Neutrophil (primary cell): Measurements from ENCODE around the gene KITLG.
"Not testable (repeated sequence)": the region's sequence is repeated elsewhere in the genome, so short reads cannot be mapped to it uniquely, and the experiment has no call there.

Experiments
- H3K27ac ChIP-seq: fragments of 200-600 bp; sonication (generic); 2 replicates; pipeline ENCODE4 v1.5.1; 2016; ENCODE audit warnings: mild to moderate bottlenecking, moderate library complexity
- H3K27me3 ChIP-seq: fragments of 200-600 bp; sonication (generic); 2 replicates; pipeline ENCODE4 v1.6.0; 2016; ENCODE audit warnings: mild to moderate bottlenecking
- H3K36me3 ChIP-seq: fragments of 200-600 bp; sonication (generic); 2 replicates; pipeline ENCODE4 v1.5.1; 2017
- H3K4me1 ChIP-seq, 2 experiments: fragments of 200-600 bp in 1 of 2; sonication (generic) in 1 of 2; 1 replicate in 1 of 2; 2 replicates in 1 of 2; pipeline versions ENCODE4 v1.5.1 to v1.6.1; 2013 to 2016; ENCODE audit warnings: low read depth in 1 of 2, low read length in 1 of 2, mild to moderate bottlenecking in 1 of 2, moderate library complexity in 1 of 2; ENCODE audit not compliant: control insufficient read depth in 1 of 2, insufficient read depth in 1 of 2
- H3K4me3 ChIP-seq, 2 experiments: fragments of 200-600 bp in 1 of 2; sonication (generic) in 1 of 2; 1 replicate in 1 of 2; 2 replicates in 1 of 2; pipeline ENCODE4 v1.5.1; 2013 to 2016; ENCODE audit warnings: low read depth in 1 of 2, low read length in 1 of 2, mild to moderate bottlenecking in 1 of 2, moderate library complexity in 1 of 2
- H3K9me3 ChIP-seq: fragments of 200-600 bp; sonication (generic); 2 replicates; pipeline ENCODE4 v1.5.1; 2016
- CTCF ChIP-seq: fragments of 200-600 bp; sonication (generic); IDR thresholded peaks from 2 replicates; pipeline ENCODE4 v1.5.1; 2016; ENCODE audit warnings: antibody characterized with exemption

Gene KITLG

GRCh38 chr12:88580051-88580871 is at the start of gene KITLG:
Gene KITLG (minus strand): TSS chr12:88580471. CDS start chr12:88580278, 193 bp downstream.
- H3K4me1 ChIP-seq = peaks cover 4 to 16% of the 10 kb centered on the region in 2 experiments
- H3K36me3 ChIP-seq = no peaks in the 10 kb centered on the region
- H3K4me3 ChIP-seq = peak within 1 kb of the TSS; percentile 7 to 22
- no peak within 1 kb of the TSS for H3K27ac ChIP-seq
- TF ChIP-seq CTCF = no peak
- H3K9me3 ChIP-seq = no peaks in the 10 kb centered on the region
- peaks cover 67% of the 10 kb centered on the region for H3K27me3 ChIP-seq

GRCh38 chr12:88628856-88629509 is 48.7 kb upstream of the KITLG start:
- Histone ChIP-seq H3K9me3 (no peaks in the 10 kb centered on the region), H3K36me3 (no peaks in the 10 kb centered on the region), H3K4me3 (no peak overlapping the region), H3K4me1 (no peaks in the 10 kb centered on the region), H3K27ac (no peak overlapping the region), H3K27me3 (peaks cover 3% of the 10 kb centered on the region)
- no peak for TF ChIP-seq CTCF

- not testable (repeated sequence) for H3K27ac ChIP-seq, H3K36me3 ChIP-seq, H3K27me3 ChIP-seq, H3K4me3 ChIP-seq, H3K4me1 ChIP-seq, H3K9me3 ChIP-seq
Observed at GRCh38 chr12:88628035-88628434, 47.8 kb upstream of the KITLG start.

- Histone ChIP-seq H3K4me3 (no peak overlapping the region), H3K4me1 (no peaks in the 10 kb centered on the region), H3K27me3 (no peaks in the 10 kb centered on the region), H3K36me3 (no peaks in the 10 kb centered on the region), H3K9me3 (no peaks in the 10 kb centered on the region), H3K27ac (no peak overlapping the region)
- no peak for TF ChIP-seq CTCF
Observed at GRCh38 chr12:88627501-88627900, 47.2 kb upstream of the KITLG start.

- TF ChIP-seq CTCF = no peak
Observed at GRCh38 chr12:88625356-88625755, 45.1 kb upstream of the KITLG start.

GRCh38 chr12:88624911-88625310 is 44.6 kb upstream of the KITLG start:
- no peak overlapping the region for H3K4me3 ChIP-seq
- no peak for TF ChIP-seq CTCF
- H3K27ac ChIP-seq = no peak overlapping the region
- H3K9me3 ChIP-seq = no peaks in the 10 kb centered on the region
- no peaks in the 10 kb centered on the region for H3K36me3 ChIP-seq
- no peaks in the 10 kb centered on the region for H3K27me3 ChIP-seq
- H3K4me1 ChIP-seq = no peaks in the 10 kb centered on the region

More at GRCh38 chr12:88625356-88625755, 45.1 kb upstream of the KITLG start:
- no peak overlapping the region for H3K27ac ChIP-seq
- no peak overlapping the region for H3K4me3 ChIP-seq
- no peaks in the 10 kb centered on the region for H3K9me3 ChIP-seq
- no peaks in the 10 kb centered on the region for H3K36me3 ChIP-seq
- no peaks in the 10 kb centered on the region for H3K4me1 ChIP-seq
- H3K27me3 ChIP-seq = no peaks in the 10 kb centered on the region
